CD4-positive, alpha-beta T cell treated with Interleukin-4 for 4 hours (primary cell): ENCODE measurements around the gene NCAN.

Source experiments
- DNase-seq: peaks from one replicate; pipeline ENCODE4 v3.0.0-alpha.2; 2020

The NCAN gene

GRCh38 chr19:19297759-19298158 is 86.0 kb downstream of the NCAN start:
- no peak for DNase-seq

GRCh38 chr19:19300613-19301012 is 88.9 kb downstream of the NCAN start:
- DNase-seq = no peak
